SU-DHL-6 (cell line): ENCODE results near the gene ADCY5.

Experiments used
- EZH2phosphoT487 ChIP-seq: fragments of 200-600 bp; sonication (generic), shearing (Covaris generic); conservative IDR thresholded peaks from 2 replicates; pipeline ENCODE4 v1.6.1; 2018; ENCODE audit warnings: mild to moderate bottlenecking, antibody characterized with exemption, low read length, moderate library complexity, mixed read lengths
- TF ChIP-seq, protein P1 (sequence below): fragments of 200-600 bp; sonication (generic); IDR thresholded peaks from one replicate; pipeline ENCODE4 v1.5.1; 2017; ENCODE audit warnings: antibody characterized with exemption, mild to moderate bottlenecking, low read length, moderate library complexity; ENCODE audit not compliant: insufficient read depth, poor library complexity, severe bottlenecking

- TF ChIP-seq, protein P1, sequence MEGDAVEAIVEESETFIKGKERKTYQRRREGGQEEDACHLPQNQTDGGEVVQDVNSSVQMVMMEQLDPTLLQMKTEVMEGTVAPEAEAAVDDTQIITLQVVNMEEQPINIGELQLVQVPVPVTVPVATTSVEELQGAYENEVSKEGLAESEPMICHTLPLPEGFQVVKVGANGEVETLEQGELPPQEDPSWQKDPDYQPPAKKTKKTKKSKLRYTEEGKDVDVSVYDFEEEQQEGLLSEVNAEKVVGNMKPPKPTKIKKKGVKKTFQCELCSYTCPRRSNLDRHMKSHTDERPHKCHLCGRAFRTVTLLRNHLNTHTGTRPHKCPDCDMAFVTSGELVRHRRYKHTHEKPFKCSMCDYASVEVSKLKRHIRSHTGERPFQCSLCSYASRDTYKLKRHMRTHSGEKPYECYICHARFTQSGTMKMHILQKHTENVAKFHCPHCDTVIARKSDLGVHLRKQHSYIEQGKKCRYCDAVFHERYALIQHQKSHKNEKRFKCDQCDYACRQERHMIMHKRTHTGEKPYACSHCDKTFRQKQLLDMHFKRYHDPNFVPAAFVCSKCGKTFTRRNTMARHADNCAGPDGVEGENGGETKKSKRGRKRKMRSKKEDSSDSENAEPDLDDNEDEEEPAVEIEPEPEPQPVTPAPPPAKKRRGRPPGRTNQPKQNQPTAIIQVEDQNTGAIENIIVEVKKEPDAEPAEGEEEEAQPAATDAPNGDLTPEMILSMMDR, result no peak
- TF ChIP-seq EZH2phosphoT487, result no peak
Observed at GRCh38 chr3:123424321-123424998, 24.4 kb downstream of the ADCY5 start.
